MM.1S (cell line): Measurements from ENCODE around the gene MYO9A.

Experiments
- DNase-seq: peaks from one replicate; pipeline ENCODE4 v3.0.0-alpha.2; 2015
- H2AFZ ChIP-seq: fragments of 300-600 bp; sonication (generic); 2 replicates; pipeline ENCODE4 v1.6.0; 2016; ENCODE audit warnings: antibody characterized with exemption, low read length
- H3F3A ChIP-seq: fragments of 300-600 bp; sonication (generic); 2 replicates; pipeline ENCODE4 v1.6.1; 2016; ENCODE audit warnings: mild to moderate bottlenecking, antibody characterized with exemption, low read length, moderate library complexity, mixed read lengths; ENCODE audit not compliant: insufficient read depth
- H3K27ac ChIP-seq: fragments of 300-600 bp; sonication (generic); 2 replicates; pipeline ENCODE4 v1.5.1; 2016; ENCODE audit warnings: mild to moderate bottlenecking, low read length
- H3K27me3 ChIP-seq: fragments of 300-600 bp; sonication (generic); replicated peaks from 2 replicates; pipeline ENCODE4 v1.6.0; 2016; ENCODE audit warnings: low read length; ENCODE audit not compliant: insufficient read depth
- H3K36me3 ChIP-seq: fragments of 300-600 bp; sonication (generic); replicated peaks from 2 replicates; pipeline ENCODE4 v1.6.1; 2016; ENCODE audit warnings: mild to moderate bottlenecking, low read length, mixed read lengths; ENCODE audit not compliant: insufficient read depth
- H3K4me1 ChIP-seq: fragments of 300-600 bp; sonication (generic); 2 replicates; pipeline ENCODE4 v1.6.1; 2016; ENCODE audit warnings: low read length, mixed read lengths
- H3K4me2 ChIP-seq: fragments of 300-600 bp; sonication (generic); 2 replicates; pipeline ENCODE4 v1.6.0; 2016; ENCODE audit warnings: low read depth, low read length
- H3K4me3 ChIP-seq: fragments of 300-600 bp; sonication (generic); 2 replicates; pipeline ENCODE4 v1.5.1; 2016; ENCODE audit warnings: low read length, mixed read lengths
- H3K79me2 ChIP-seq: fragments of 300-600 bp; sonication (generic); 2 replicates; pipeline ENCODE4 v1.6.1; 2016; ENCODE audit warnings: mixed run types, low read length, mixed read lengths
- H3K9ac ChIP-seq: fragments of 300-600 bp; sonication (generic); 2 replicates; pipeline ENCODE4 v1.6.1; 2016; ENCODE audit warnings: low read length, mixed read lengths
- H3K9me2 ChIP-seq: fragments of 300-600 bp; sonication (generic); replicated peaks from 2 replicates; pipeline ENCODE4 v1.6.1; 2016; ENCODE audit warnings: mild to moderate bottlenecking, low read length, mixed read lengths; ENCODE audit not compliant: insufficient read depth
- H3K9me3 ChIP-seq: fragments of 300-600 bp; sonication (generic); replicated peaks from 2 replicates; pipeline ENCODE4 v1.6.1; 2016; ENCODE audit warnings: mild to moderate bottlenecking, low read length, mixed read lengths; ENCODE audit not compliant: insufficient read depth
- H4K20me1 ChIP-seq: fragments of 300-600 bp; sonication (generic); 2 replicates; pipeline ENCODE4 v1.6.1; 2016; ENCODE audit warnings: mild to moderate bottlenecking, low read length, moderate library complexity, mixed read lengths; ENCODE audit not compliant: insufficient read depth
- EZH2 ChIP-seq: fragments of 300-600 bp; sonication (generic); optimal IDR thresholded peaks from 2 replicates; pipeline ENCODE3; 2017; ENCODE audit warnings: low read depth, mild to moderate bottlenecking, antibody characterized with exemption, low read length, mixed read lengths
- EZH2phosphoT487 ChIP-seq: fragments of 300-600 bp; sonication (generic); IDR thresholded peaks from 2 replicates; pipeline ENCODE4 v1.6.1; 2018; ENCODE audit warnings: antibody characterized with exemption, low read length
- TF ChIP-seq, protein P1 (sequence below): fragments of 300-600 bp; sonication (generic); IDR thresholded peaks from 2 replicates; pipeline ENCODE4 v1.5.1; 2016; ENCODE audit warnings: antibody characterized with exemption, low read length, mixed read lengths

The MYO9A gene

GRCh38 chr15:71951134-71951533, 166.8 kb downstream of the MYO9A start:
- no peak overlapping the region for H3K9ac ChIP-seq
- no peak overlapping the region for H3K4me3 ChIP-seq
- no peak overlapping the region for H2AFZ ChIP-seq
- no peaks in the 10 kb centered on the region for H3F3A ChIP-seq
- H3K79me2 ChIP-seq, result no peaks in the 10 kb centered on the region
- no peaks in the 10 kb centered on the region for H3K4me1 ChIP-seq
- no peak for DNase-seq
- H3K9me2 ChIP-seq, result no peaks in the 10 kb centered on the region
- TF ChIP-seq EZH2 (no peak), EZH2phosphoT487 (no peak)
- TF ChIP-seq, protein P1, sequence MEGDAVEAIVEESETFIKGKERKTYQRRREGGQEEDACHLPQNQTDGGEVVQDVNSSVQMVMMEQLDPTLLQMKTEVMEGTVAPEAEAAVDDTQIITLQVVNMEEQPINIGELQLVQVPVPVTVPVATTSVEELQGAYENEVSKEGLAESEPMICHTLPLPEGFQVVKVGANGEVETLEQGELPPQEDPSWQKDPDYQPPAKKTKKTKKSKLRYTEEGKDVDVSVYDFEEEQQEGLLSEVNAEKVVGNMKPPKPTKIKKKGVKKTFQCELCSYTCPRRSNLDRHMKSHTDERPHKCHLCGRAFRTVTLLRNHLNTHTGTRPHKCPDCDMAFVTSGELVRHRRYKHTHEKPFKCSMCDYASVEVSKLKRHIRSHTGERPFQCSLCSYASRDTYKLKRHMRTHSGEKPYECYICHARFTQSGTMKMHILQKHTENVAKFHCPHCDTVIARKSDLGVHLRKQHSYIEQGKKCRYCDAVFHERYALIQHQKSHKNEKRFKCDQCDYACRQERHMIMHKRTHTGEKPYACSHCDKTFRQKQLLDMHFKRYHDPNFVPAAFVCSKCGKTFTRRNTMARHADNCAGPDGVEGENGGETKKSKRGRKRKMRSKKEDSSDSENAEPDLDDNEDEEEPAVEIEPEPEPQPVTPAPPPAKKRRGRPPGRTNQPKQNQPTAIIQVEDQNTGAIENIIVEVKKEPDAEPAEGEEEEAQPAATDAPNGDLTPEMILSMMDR, result no peak
- no peaks in the 10 kb centered on the region for H3K27me3 ChIP-seq
- no peak overlapping the region for H3K4me2 ChIP-seq
- H3K27ac ChIP-seq, result no peak overlapping the region
- no peaks in the 10 kb centered on the region for H3K36me3 ChIP-seq
- H3K9me3 ChIP-seq, result no peaks in the 10 kb centered on the region
- no peaks in the 10 kb centered on the region for H4K20me1 ChIP-seq

GRCh38 chr15:71945012-71945411, 172.9 kb downstream of the MYO9A start:
- Histone ChIP-seq H3K79me2 (no peaks in the 10 kb centered on the region), H3F3A (no peaks in the 10 kb centered on the region), H3K9ac (no peak overlapping the region), H3K27ac (no peak overlapping the region), H3K9me3 (no peaks in the 10 kb centered on the region), H2AFZ (no peak overlapping the region), H3K9me2 (no peaks in the 10 kb centered on the region), H3K4me1 (no peaks in the 10 kb centered on the region), H3K4me3 (no peak overlapping the region), H4K20me1 (no peaks in the 10 kb centered on the region), H3K4me2 (no peak overlapping the region), H3K36me3 (no peaks in the 10 kb centered on the region), H3K27me3 (no peaks in the 10 kb centered on the region)
- TF ChIP-seq, protein P1, result no peak
- TF ChIP-seq EZH2 (no peak), EZH2phosphoT487 (no peak)
- DNase-seq, result no peak

- no peak for DNase-seq
- Histone ChIP-seq H2AFZ (no peak overlapping the region), H3K9me2 (no peaks in the 10 kb centered on the region), H3K4me3 (no peak overlapping the region), H3K27ac (no peak overlapping the region), H3F3A (no peaks in the 10 kb centered on the region), H3K36me3 (no peaks in the 10 kb centered on the region), H3K79me2 (no peaks in the 10 kb centered on the region), H3K9me3 (no peaks in the 10 kb centered on the region), H3K4me2 (no peak overlapping the region), H3K9ac (no peak overlapping the region), H3K4me1 (no peaks in the 10 kb centered on the region), H4K20me1 (no peaks in the 10 kb centered on the region), H3K27me3 (no peaks in the 10 kb centered on the region)
- TF ChIP-seq EZH2phosphoT487, result no peak
- TF ChIP-seq, protein P1, result no peak
- no peak for TF ChIP-seq EZH2
Measured at GRCh38 chr15:71943806-71944205, 174.1 kb downstream of the MYO9A start.
